Suprapubic skin (tissue), 4 donors: ENCODE results near the gene PPP3R1. TPM values are rescaled to one million over a fixed set of nuclear protein-coding genes. Genes with fewer than 3 reads are reported as not detected.

ENCODE experiments used
- DNase-seq, 2 donors: peaks; one replicate each; pipeline ENCODE4 v3.0.0-alpha.2; 2019; ENCODE audit warnings: low spot score in 2 of 2
- H3K27ac ChIP-seq: fragments of 200-600 bp; sonication (generic); one replicate; pipeline ENCODE4 v1.5.1; 2019
- H3K27me3 ChIP-seq: fragments of 200-600 bp; sonication (generic); one replicate; pipeline ENCODE4 v1.5.1; 2019
- H3K36me3 ChIP-seq: fragments of 200-600 bp; sonication (generic); one replicate; pipeline ENCODE4 v1.5.1; 2019
- H3K4me1 ChIP-seq: fragments of 200-600 bp; sonication (generic); one replicate; pipeline ENCODE4 v1.5.1; 2019
- H3K4me3 ChIP-seq: fragments of 200-600 bp; sonication (generic); one replicate; pipeline ENCODE4 v1.5.1; 2019; ENCODE audit warnings: mild to moderate bottlenecking
- H3K9me3 ChIP-seq: fragments of 200-600 bp; sonication (generic); one replicate; pipeline ENCODE4 v1.5.1; 2019
- CTCF ChIP-seq, 2 donors: fragments of 200-600 bp in 1 of 2; fragments of 450-650 bp in 1 of 2; sonication (generic) in 1 of 2; IDR thresholded peaks; one replicate each; pipeline ENCODE4 v1.5.1; 2016 to 2019; ENCODE audit warnings: antibody characterized with exemption in 2 of 2, mild to moderate bottlenecking in 1 of 2, moderate library complexity in 1 of 2
- EP300 ChIP-seq: sonication (generic); formaldehyde crosslinking; IDR thresholded peaks from one replicate; pipeline ENCODE4 v1.6.1; 2017; ENCODE audit warnings: antibody characterized with exemption
- POLR2A ChIP-seq, 2 donors: fragments of 450-650 bp; IDR thresholded peaks; one replicate each; pipeline ENCODE4 v1.6.1; 2017; ENCODE audit warnings: antibody characterized with exemption in 2 of 2, mild to moderate bottlenecking in 2 of 2, moderate library complexity in 2 of 2
- POLR2AphosphoS5 ChIP-seq, 3 donors: sonication (generic); formaldehyde crosslinking; IDR thresholded peaks; one replicate each; pipeline ENCODE4 v1.6.1; 2017; ENCODE audit warnings: antibody characterized with exemption in 3 of 3
- WGBS: methylation state at CpG from one replicate; pipeline ENCODE4 v1.1.5; 2018; 5-methylcytosine and 5-hydroxymethylcytosine counted together
- total RNA-seq, 4 donors: library from RNA; depleted of rRNA; stranded (reverse); fragments of >200 nt; gene quantifications; one replicate each; pipeline ENCODE4 v1.1.0, GENCODE V29; 2016

The PPP3R1 gene
- total RNA-seq, 4 donors from 2014 or later = 31.3 to 40.0 (median 36.2) TPM

GRCh38 chr2:68293024-68293423, 40.7 kb upstream of the PPP3R1 start:
- 85% methylated on average over 4 of the region's 4 CpGs for WGBS
- Histone ChIP-seq H3K4me1 (peaks cover 20% of the 10 kb centered on the region), H3K36me3 (no peaks in the 10 kb centered on the region), H3K27ac (no peak overlapping the region), H3K4me3 (no peak overlapping the region), H3K9me3 (no peaks in the 10 kb centered on the region), H3K27me3 (no peaks in the 10 kb centered on the region)
- no peak for DNase-seq
- no peak for TF ChIP-seq POLR2A (IDR thresholded peaks at IDR 0.05)
- TF ChIP-seq EP300 = no peak
- TF ChIP-seq CTCF (IDR thresholded peaks at IDR 0.05) = no peak
- no peak for TF ChIP-seq POLR2AphosphoS5 (IDR thresholded peaks at IDR 0.05)

GRCh38 chr2:68292108-68292710, 39.9 kb upstream of the PPP3R1 start:
- DNase-seq = no peak
- Histone ChIP-seq H3K27me3 (no peaks in the 10 kb centered on the region), H3K27ac (no peak overlapping the region), H3K9me3 (no peaks in the 10 kb centered on the region), H3K4me3 (no peak overlapping the region), H3K4me1 (peaks cover 28% of the 10 kb centered on the region), H3K36me3 (no peaks in the 10 kb centered on the region)
- TF ChIP-seq POLR2AphosphoS5 (IDR thresholded peaks at IDR 0.05) (no peak), CTCF (IDR thresholded peaks at IDR 0.05) (peak; percentile 67 to 73)
- WGBS = 37% methylated on average over 3 of the region's 3 CpGs

- Histone ChIP-seq H3K27ac (no peak overlapping the region), H3K27me3 (no peaks in the 10 kb centered on the region)
- 69% methylated on average over 6 of the region's 6 CpGs for WGBS
These were observed 39.0 kb upstream of the PPP3R1 start for GRCh38 chr2:68291314-68291713.

GRCh38 chr2:68290901-68291300, 38.6 kb upstream of the PPP3R1 start:
- DNase-seq = no peak
- no peaks in the 10 kb centered on the region for H3K36me3 ChIP-seq
- H3K4me1 ChIP-seq = peaks cover 31% of the 10 kb centered on the region
- H3K27me3 ChIP-seq = no peaks in the 10 kb centered on the region
- no peaks in the 10 kb centered on the region for H3K9me3 ChIP-seq
- TF ChIP-seq CTCF (IDR thresholded peaks at IDR 0.05) (no peak), POLR2AphosphoS5 (IDR thresholded peaks at IDR 0.05) (no peak)
- 48% methylated on average over 5 of the region's 5 CpGs for WGBS
- no peak overlapping the region for H3K27ac ChIP-seq
- H3K4me3 ChIP-seq = no peak overlapping the region

More at GRCh38 chr2:68291314-68291713, 39.0 kb upstream of the PPP3R1 start:
- no peak overlapping the region for H3K4me3 ChIP-seq
- peaks cover 31% of the 10 kb centered on the region for H3K4me1 ChIP-seq
- H3K9me3 ChIP-seq = no peaks in the 10 kb centered on the region
- TF ChIP-seq CTCF (IDR thresholded peaks at IDR 0.05) (no peak), EP300 (no peak), POLR2A (IDR thresholded peaks at IDR 0.05) (no peak), POLR2AphosphoS5 (IDR thresholded peaks at IDR 0.05) (no peak)
- DNase-seq = no peak
- H3K36me3 ChIP-seq = no peaks in the 10 kb centered on the region

- H3K4me3 ChIP-seq = no peak overlapping the region
- DNase-seq = no peak
- 13% methylated on average over 10 of the region's 10 CpGs for WGBS
- peaks cover 60% of the 10 kb centered on the region for H3K4me1 ChIP-seq
- TF ChIP-seq EP300 (no peak), CTCF (IDR thresholded peaks at IDR 0.05) (no peak)
- H3K27me3 ChIP-seq = no peaks in the 10 kb centered on the region
- H3K9me3 ChIP-seq = no peaks in the 10 kb centered on the region
- peak overlapping the region; percentile 78 for H3K27ac ChIP-seq
- no peaks in the 10 kb centered on the region for H3K36me3 ChIP-seq
These were observed 35.5 kb upstream of the PPP3R1 start for GRCh38 chr2:68287580-68288441.
